ENCODE data around the gene ANXA4.

DNA sequence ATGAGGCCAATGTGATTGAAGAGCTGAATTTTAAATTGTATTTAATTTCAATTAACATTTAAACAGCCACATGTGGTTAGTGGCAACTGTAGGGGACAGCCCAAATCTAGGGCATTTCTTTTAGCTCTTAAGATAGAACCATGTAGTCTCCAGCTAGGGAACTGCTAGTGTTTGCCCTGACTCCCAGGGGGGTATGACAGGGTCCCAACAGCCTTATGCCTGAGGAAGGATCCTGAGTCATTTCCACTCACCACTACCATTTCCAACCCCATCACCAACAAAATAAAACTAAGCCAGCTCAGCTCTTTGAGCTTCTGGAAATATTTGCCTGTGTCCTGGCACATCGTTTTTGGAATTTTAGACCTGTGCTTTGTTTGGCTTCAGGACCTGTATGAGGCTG is 73.8 kb downstream of the ANXA4 start:
- TF ChIP-seq ZNF207 (IDR thresholded peaks at IDR 0.05; ENCODE audit: borderline replicate concordance) (no peak), ZNF564 (CRISPR knock-in tag; IDR thresholded peaks at IDR 0.05) (no peak), CEBPB (IDR thresholded peaks at IDR 0.05; ENCODE audit: borderline replicate concordance, low read depth, low read length) (no peak), HDAC2 (CRISPR knock-in tag; IDR thresholded peaks at IDR 0.05) (no peak), ZNF232 (CRISPR knock-in tag; IDR thresholded peaks at IDR 0.05; ENCODE audit: borderline replicate concordance) (no peak)
- TF ChIP-seq, protein P1, sequence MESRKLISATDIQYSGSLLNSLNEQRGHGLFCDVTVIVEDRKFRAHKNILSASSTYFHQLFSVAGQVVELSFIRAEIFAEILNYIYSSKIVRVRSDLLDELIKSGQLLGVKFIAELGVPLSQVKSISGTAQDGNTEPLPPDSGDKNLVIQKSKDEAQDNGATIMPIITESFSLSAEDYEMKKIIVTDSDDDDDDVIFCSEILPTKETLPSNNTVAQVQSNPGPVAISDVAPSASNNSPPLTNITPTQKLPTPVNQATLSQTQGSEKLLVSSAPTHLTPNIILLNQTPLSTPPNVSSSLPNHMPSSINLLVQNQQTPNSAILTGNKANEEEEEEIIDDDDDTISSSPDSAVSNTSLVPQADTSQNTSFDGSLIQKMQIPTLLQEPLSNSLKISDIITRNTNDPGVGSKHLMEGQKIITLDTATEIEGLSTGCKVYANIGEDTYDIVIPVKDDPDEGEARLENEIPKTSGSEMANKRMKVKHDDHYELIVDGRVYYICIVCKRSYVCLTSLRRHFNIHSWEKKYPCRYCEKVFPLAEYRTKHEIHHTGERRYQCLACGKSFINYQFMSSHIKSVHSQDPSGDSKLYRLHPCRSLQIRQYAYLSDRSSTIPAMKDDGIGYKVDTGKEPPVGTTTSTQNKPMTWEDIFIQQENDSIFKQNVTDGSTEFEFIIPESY (CRISPR knock-in tag; IDR thresholded peaks at IDR 0.05) = no peak

Measured in HepG2 (cell line).